Mesendoderm (in vitro differentiated cells): ENCODE measurements around the gene TEX101.
A peak's percentile ranks its signal among the peaks of the same experiment; 100 is the strongest.

ENCODE experiments used
- DNase-seq: peaks from one replicate; pipeline ENCODE4 v3.0.0; 2013
- H2AK5ac ChIP-seq: 2 replicates; pipeline ENCODE4 v1.6.1; 2013; ENCODE audit warnings: low read length, inconsistent platforms
- H2BK120ac ChIP-seq: 2 replicates; pipeline ENCODE4 v1.6.1; 2013; ENCODE audit warnings: low read depth, mild to moderate bottlenecking, low read length, moderate library complexity, mixed read lengths
- H2BK15ac ChIP-seq: replicated peaks from 2 replicates; pipeline ENCODE4 v1.6.1; 2013; ENCODE audit warnings: low read depth, mild to moderate bottlenecking, moderate library complexity
- H2BK5ac ChIP-seq: 2 replicates; pipeline ENCODE4 v1.6.1; 2013; ENCODE audit warnings: low read length, inconsistent platforms
- H3K18ac ChIP-seq: 2 replicates; pipeline ENCODE4 v1.6.1; 2013; ENCODE audit warnings: mild to moderate bottlenecking, low read length, mixed read lengths
- H3K23ac ChIP-seq: one replicate; pipeline ENCODE4 v1.6.1; 2013; ENCODE audit warnings: low read length
- H3K27ac ChIP-seq: 2 replicates; pipeline ENCODE4 v1.5.1; 2013; ENCODE audit warnings: low read depth, mild to moderate bottlenecking, inconsistent platforms, low read length, moderate library complexity
- H3K27me3 ChIP-seq: 2 replicates; pipeline ENCODE4 v1.6.1; 2013; ENCODE audit warnings: low read length, control low read depth, mild to moderate bottlenecking, inconsistent platforms; ENCODE audit not compliant: insufficient read depth, poor library complexity
- H3K36me3 ChIP-seq: 2 replicates; pipeline ENCODE4 v1.6.1; 2013; ENCODE audit warnings: low read length, inconsistent platforms; ENCODE audit not compliant: control insufficient read depth, insufficient read depth
- H3K4ac ChIP-seq: one replicate; pipeline ENCODE4 v1.6.1; 2013; ENCODE audit warnings: low read depth, mild to moderate bottlenecking, low read length, moderate library complexity
- H3K4me1 ChIP-seq: 2 replicates; pipeline ENCODE4 v1.6.1; 2013; ENCODE audit warnings: low read depth, low read length, inconsistent platforms; ENCODE audit not compliant: control insufficient read depth
- H3K4me2 ChIP-seq: 2 replicates; pipeline ENCODE4 v1.6.1; 2013; ENCODE audit warnings: low read length
- H3K4me3 ChIP-seq: 2 replicates; pipeline ENCODE4 v1.5.1; 2013; ENCODE audit warnings: mild to moderate bottlenecking, low read length
- H3K56ac ChIP-seq: one replicate; pipeline ENCODE4 v1.6.1; 2013; ENCODE audit warnings: low read length
- H3K79me1 ChIP-seq: 2 replicates; pipeline ENCODE4 v1.6.1; 2013; ENCODE audit warnings: low read length, inconsistent platforms
- H3K79me2 ChIP-seq: 2 replicates; pipeline ENCODE4 v1.6.1; 2013; ENCODE audit warnings: mild to moderate bottlenecking, low read length; ENCODE audit not compliant: control insufficient read depth, insufficient read depth
- H3K9ac ChIP-seq: 2 replicates; pipeline ENCODE4 v1.6.1; 2013; ENCODE audit warnings: low read length, inconsistent platforms
- H4K5ac ChIP-seq: one replicate; pipeline ENCODE4 v1.6.1; 2013; ENCODE audit warnings: low read length
- H4K8ac ChIP-seq: one replicate; pipeline ENCODE4 v1.6.1; 2013; ENCODE audit warnings: low read depth, mild to moderate bottlenecking, control low read depth, low read length, moderate library complexity
- WGBS: extraction: QIAGEN DNeasy Blood & Tissue Kit; methylation state at CpG from one replicate; pipeline ENCODE4 v1.1.7; 2013; ENCODE audit warnings: low lambda C conversion rate, missing lambda C conversion rate; ENCODE audit not compliant: insufficient coverage; ENCODE audit errors: extremely low coverage; 5-methylcytosine and 5-hydroxymethylcytosine counted together

Gene TEX101

DNA sequence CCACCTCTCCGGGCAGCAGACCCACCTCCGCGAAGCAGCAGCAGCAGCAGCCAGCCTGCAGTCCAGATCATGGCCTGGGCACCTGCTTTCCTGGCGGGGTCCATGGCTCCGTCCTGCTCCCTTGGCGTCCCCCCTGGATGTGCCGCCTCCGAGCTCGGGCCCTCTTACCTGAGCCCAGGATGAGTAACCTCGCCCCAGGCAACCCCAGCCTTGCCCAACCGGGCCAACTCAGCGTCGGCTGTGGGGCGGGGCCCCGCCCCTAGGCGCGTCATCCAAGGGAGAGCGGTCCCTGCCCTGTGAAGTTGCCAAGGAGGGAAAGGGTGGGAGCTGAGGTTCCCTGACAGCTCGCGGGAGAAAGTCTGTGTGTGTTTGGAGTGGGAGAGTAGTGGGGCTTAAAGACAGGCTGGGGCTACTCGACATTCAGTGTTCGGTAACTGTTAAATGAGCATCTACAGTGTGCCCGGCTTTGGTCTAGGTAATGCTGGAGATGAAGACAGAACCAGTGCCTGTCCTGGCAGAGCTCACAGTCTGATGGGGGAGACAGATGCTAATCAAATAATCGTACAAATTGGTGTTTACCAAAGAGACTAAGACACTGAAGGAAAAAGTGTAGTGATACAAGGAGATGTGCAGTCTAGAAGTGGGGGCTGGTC lies 50.9 kb downstream of the TEX101 start, which contains the start of gene LYPD3:
LYPD3 (minus strand) TSS at position 141 of the 653 bp plus-strand sequence; CDS start at position 104, 37 bp downstream.
- Histone ChIP-seq H2BK5ac (no peak within 1 kb of the TSS), H2AK5ac (no peak within 1 kb of the TSS), H3K4me3 (no peak within 1 kb of the TSS), H4K5ac (no peak within 1 kb of the TSS), H3K36me3 (no peaks in the 10 kb centered on the region), H3K9ac (peak within 1 kb of the TSS; percentile 1), H3K4me2 (peak within 1 kb of the TSS; percentile 70), H3K79me1 (no peaks in the 10 kb centered on the region), H3K56ac (no peak within 1 kb of the TSS), H3K79me2 (no peaks in the 10 kb centered on the region), H3K27ac (no peak within 1 kb of the TSS), H3K4me1 (peaks cover 2% of the 10 kb centered on the region), H3K23ac (peak within 1 kb of the TSS; percentile 50), H4K8ac (no peak within 1 kb of the TSS), H2BK120ac (no peak within 1 kb of the TSS), H3K4ac (no peak within 1 kb of the TSS), H2BK15ac (no peak within 1 kb of the TSS), H3K27me3 (no peaks in the 10 kb centered on the region), H3K18ac (no peak within 1 kb of the TSS)
- DNase-seq = peak; percentile 70
- WGBS = no CpG with 5 or more reads among the region's 24 CpGs

GRCh38 chr19:43466793-43467192 lies 52.1 kb downstream of the TEX101 start:
- H2BK15ac ChIP-seq = no peak overlapping the region
- H3K27me3 ChIP-seq = no peaks in the 10 kb centered on the region
- H3K56ac ChIP-seq = no peak overlapping the region
- H3K9ac ChIP-seq = no peak overlapping the region
- no peak overlapping the region for H3K4ac ChIP-seq
- H3K23ac ChIP-seq = no peak overlapping the region
- no peak overlapping the region for H2AK5ac ChIP-seq
- no peaks in the 10 kb centered on the region for H3K79me2 ChIP-seq
- no peak overlapping the region for H2BK120ac ChIP-seq
- no peak for DNase-seq
- H3K18ac ChIP-seq = no peak overlapping the region
- no peak overlapping the region for H2BK5ac ChIP-seq
- H3K79me1 ChIP-seq = no peaks in the 10 kb centered on the region
- H4K5ac ChIP-seq = no peak overlapping the region
- H3K4me2 ChIP-seq = no peak overlapping the region
- no peak overlapping the region for H3K4me3 ChIP-seq
- H3K36me3 ChIP-seq = no peaks in the 10 kb centered on the region
- H4K8ac ChIP-seq = no peak overlapping the region
- peaks cover 2% of the 10 kb centered on the region for H3K4me1 ChIP-seq
- no CpG with 5 or more reads among the region's 1 CpG for WGBS
- no peak overlapping the region for H3K27ac ChIP-seq

DNA sequence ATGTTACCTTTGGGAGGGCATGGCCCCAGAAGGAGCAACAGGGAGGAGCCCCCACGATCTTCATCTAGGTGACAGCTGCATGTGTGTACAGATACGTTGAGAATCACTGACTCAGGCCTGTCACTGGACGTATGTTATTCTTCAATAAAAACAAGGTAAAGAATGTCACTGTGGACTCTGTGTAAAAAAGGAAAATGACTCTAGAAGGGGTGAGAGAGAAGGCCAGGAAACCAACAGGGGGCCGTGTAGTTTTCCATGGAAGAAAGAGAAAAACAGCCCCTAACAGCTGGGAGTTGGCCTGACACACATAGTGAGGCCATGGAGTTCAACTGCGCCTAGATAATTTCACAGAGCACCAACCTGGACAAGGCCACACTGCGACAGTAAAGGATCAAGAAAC lies 52.6 kb downstream of the TEX101 start:
- Histone ChIP-seq H4K5ac (no peak overlapping the region), H3K79me1 (no peaks in the 10 kb centered on the region), H2BK15ac (no peak overlapping the region), H3K23ac (no peak overlapping the region), H3K4ac (no peak overlapping the region), H3K27ac (no peak overlapping the region), H3K18ac (no peak overlapping the region), H4K8ac (no peak overlapping the region), H3K4me2 (no peak overlapping the region), H3K9ac (no peak overlapping the region), H3K36me3 (no peaks in the 10 kb centered on the region), H3K79me2 (no peaks in the 10 kb centered on the region), H3K56ac (no peak overlapping the region), H2BK120ac (no peak overlapping the region), H3K4me1 (peaks cover 2% of the 10 kb centered on the region), H2AK5ac (no peak overlapping the region), H3K4me3 (no peak overlapping the region), H3K27me3 (no peaks in the 10 kb centered on the region), H2BK5ac (no peak overlapping the region)
- DNase-seq = no peak
- no CpG with 5 or more reads among the region's 6 CpGs for WGBS

- Histone ChIP-seq H4K8ac (no peak overlapping the region), H3K79me1 (no peaks in the 10 kb centered on the region), H3K4me1 (peaks cover 2% of the 10 kb centered on the region), H3K18ac (no peak overlapping the region), H3K4ac (no peak overlapping the region), H3K4me3 (no peak overlapping the region), H3K27ac (no peak overlapping the region), H3K79me2 (no peaks in the 10 kb centered on the region), H3K4me2 (no peak overlapping the region), H3K9ac (no peak overlapping the region), H3K36me3 (no peaks in the 10 kb centered on the region), H3K56ac (no peak overlapping the region), H2AK5ac (no peak overlapping the region), H3K23ac (no peak overlapping the region), H2BK120ac (no peak overlapping the region), H2BK5ac (no peak overlapping the region), H3K27me3 (no peaks in the 10 kb centered on the region), H2BK15ac (no peak overlapping the region), H4K5ac (no peak overlapping the region)
- no peak for DNase-seq
- no CpG with 5 or more reads among the region's 4 CpGs for WGBS
These were observed 53.0 kb downstream of the TEX101 start for GRCh38 chr19:43467730-43468129.
